PC-9 (cell line): Measurements from ENCODE around the gene CDH16.

Source experiments
- CTCF ChIP-seq: fragments of 200-600 bp; sonication (generic); conservative IDR thresholded peaks from 2 replicates; pipeline ENCODE4 v1.6.1; 2017; ENCODE audit warnings: mixed run types, antibody characterized with exemption, mild to moderate bottlenecking, moderate library complexity
- EZH2 ChIP-seq: fragments of 200-600 bp; sonication (generic); IDR thresholded peaks from 2 replicates; pipeline ENCODE4 v1.8.0; 2017; ENCODE audit warnings: antibody characterized with exemption, low read depth

- TF ChIP-seq CTCF (peak; percentile 94), EZH2 (no peak)
Measured at GRCh38 chr16:66947302-66948065, 28.8 kb upstream of the CDH16 start.
